KMS-11 (cell line): ENCODE measurements around the gene FAR2.

Source experiments
- H2AFZ ChIP-seq: fragments of 200-600 bp; sonication (generic); 2 replicates; pipeline ENCODE4 v1.6.1; 2016; ENCODE audit warnings: antibody characterized with exemption, mixed run types, low read depth
- H3K27ac ChIP-seq: fragments of 200-600 bp; sonication (generic); 2 replicates; pipeline ENCODE4 v1.6.1; 2016; ENCODE audit warnings: mild to moderate bottlenecking, mixed run types
- H3K27me3 ChIP-seq: fragments of 200-600 bp; sonication (generic); 2 replicates; pipeline ENCODE4 v1.6.1; 2017; ENCODE audit warnings: mild to moderate bottlenecking, low read depth, mixed run types, moderate library complexity; ENCODE audit not compliant: insufficient read depth
- H3K36me3 ChIP-seq: fragments of 200-600 bp; sonication (generic); 2 replicates; pipeline ENCODE4 v1.6.1; 2017; ENCODE audit warnings: mild to moderate bottlenecking, mixed run types; ENCODE audit not compliant: insufficient read depth
- H3K4me1 ChIP-seq: fragments of 200-600 bp; sonication (generic); 2 replicates; pipeline ENCODE4 v1.6.1; 2016; ENCODE audit warnings: mild to moderate bottlenecking, low read depth, mixed run types; ENCODE audit not compliant: poor library complexity, severe bottlenecking
- H3K4me2 ChIP-seq: fragments of 200-600 bp; sonication (generic); 2 replicates; pipeline ENCODE4 v1.7.0; 2016; ENCODE audit warnings: mild to moderate bottlenecking, mixed run types
- H3K4me3 ChIP-seq: fragments of 200-600 bp; sonication (generic); IDR thresholded peaks from 2 replicates; pipeline ENCODE4 v1.6.1; 2017; ENCODE audit warnings: low read depth, low read length, mixed read lengths; ENCODE audit not compliant: insufficient read depth
- H3K79me2 ChIP-seq: fragments of 200-600 bp; sonication (generic); 2 replicates; pipeline ENCODE4 v1.6.1; 2016; ENCODE audit warnings: low read depth, mixed run types; ENCODE audit not compliant: insufficient read depth
- H3K9ac ChIP-seq: fragments of 200-600 bp; sonication (generic); 2 replicates; pipeline ENCODE4 v1.6.1; 2016; ENCODE audit warnings: mild to moderate bottlenecking, mixed run types
- H4K20me1 ChIP-seq: fragments of 200-600 bp; sonication (generic); 2 replicates; pipeline ENCODE4 v1.6.1; 2016; ENCODE audit warnings: mild to moderate bottlenecking, mixed run types; ENCODE audit not compliant: insufficient read depth
- CTCF ChIP-seq: fragments of 200-600 bp; sonication (generic); conservative IDR thresholded peaks from 2 replicates; pipeline ENCODE4 v1.6.1; 2017; ENCODE audit warnings: low read depth, mild to moderate bottlenecking, antibody characterized with exemption, low read length, moderate library complexity, mixed read lengths

Gene FAR2

GRCh38 chr12:29149691-29150281 lies 708 bp downstream of the FAR2 start:
- peak overlapping the region; percentile 69; the same call in 1 of the 2 replicates for H3K9ac ChIP-seq
- no peaks in the 10 kb centered on the region for H3K36me3 ChIP-seq
- H2AFZ ChIP-seq = no peak overlapping the region; the same call in 1 of the 2 replicates
- no peaks in the 10 kb centered on the region for H4K20me1 ChIP-seq
- no peak overlapping the region for H3K4me2 ChIP-seq
- H3K4me3 ChIP-seq = no peak overlapping the region
- no peak for TF ChIP-seq CTCF
- no peaks in the 10 kb centered on the region for H3K27me3 ChIP-seq
- no peak overlapping the region for H3K27ac ChIP-seq
- no peaks in the 10 kb centered on the region for H3K4me1 ChIP-seq
- no peaks in the 10 kb centered on the region for H3K79me2 ChIP-seq

- Histone ChIP-seq H3K27me3 (no peaks in the 10 kb centered on the region), H3K9ac (no peak overlapping the region), H4K20me1 (no peaks in the 10 kb centered on the region), H2AFZ (no peak overlapping the region), H3K79me2 (no peaks in the 10 kb centered on the region), H3K4me2 (no peak overlapping the region), H3K36me3 (no peaks in the 10 kb centered on the region), H3K4me3 (no peak overlapping the region), H3K27ac (no peak overlapping the region), H3K4me1 (no peaks in the 10 kb centered on the region)
- TF ChIP-seq CTCF = no peak
Observed at GRCh38 chr12:29150462-29150861, 1.4 kb downstream of the FAR2 start.

- TF ChIP-seq CTCF = no peak
- Histone ChIP-seq H3K4me3 (no peak overlapping the region), H3K27ac (no peak overlapping the region), H3K9ac (no peak overlapping the region), H3K27me3 (no peaks in the 10 kb centered on the region), H3K4me1 (no peaks in the 10 kb centered on the region), H3K79me2 (no peaks in the 10 kb centered on the region), H3K36me3 (no peaks in the 10 kb centered on the region), H2AFZ (no peak overlapping the region), H4K20me1 (no peaks in the 10 kb centered on the region), H3K4me2 (no peak overlapping the region)
Observed at GRCh38 chr12:29152223-29152868, 3.3 kb downstream of the FAR2 start.

- Histone ChIP-seq H3K4me1 (no peaks in the 10 kb centered on the region), H3K27me3 (no peaks in the 10 kb centered on the region), H3K9ac (no peak overlapping the region), H2AFZ (no peak overlapping the region), H3K79me2 (no peaks in the 10 kb centered on the region), H3K27ac (no peak overlapping the region), H3K4me2 (no peak overlapping the region), H3K36me3 (no peaks in the 10 kb centered on the region), H4K20me1 (no peaks in the 10 kb centered on the region), H3K4me3 (no peak overlapping the region)
- TF ChIP-seq CTCF = no peak
Observed at GRCh38 chr12:29152981-29153630, 4.0 kb downstream of the FAR2 start.
